ENCODE measurements around the gene TMPRSS5. TPM values are rescaled to one million over a fixed set of nuclear protein-coding genes. Genes with fewer than 3 reads are reported as not detected.

Gene TMPRSS5
- total RNA-seq, 1 experiment from 2014 or later, result 0.07 TPM

DNA sequence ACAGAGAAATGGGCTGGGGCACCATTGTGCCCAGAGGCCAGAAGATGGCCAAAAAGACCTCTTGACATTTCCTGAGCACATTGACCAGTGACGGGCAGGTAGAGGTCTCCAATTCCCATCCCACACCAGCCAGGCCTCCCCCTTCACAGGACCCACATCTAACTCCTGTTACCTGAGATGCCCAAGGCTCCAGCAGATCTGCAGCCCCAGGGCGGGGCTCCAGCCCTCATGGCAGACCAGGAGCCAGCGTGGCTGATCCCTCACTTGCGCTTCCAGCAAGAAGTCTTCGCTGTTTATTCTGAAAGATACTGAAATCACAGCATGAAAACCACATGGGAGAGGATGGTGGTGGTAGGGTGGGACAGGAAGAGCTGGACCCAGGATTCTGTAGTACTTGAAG is 9.0 kb downstream of the TMPRSS5 start:
- no peaks in the 10 kb centered on the region for H4K20me1 ChIP-seq (ENCODE audit: low read length)
- BruUV-seq (replicated peaks), result no TSS peak
- H2AFZ ChIP-seq (ENCODE audit: low read length), result no peak overlapping the region
- TF ChIP-seq EZH2 (IDR thresholded peaks at IDR 0.05; ENCODE audit: low read length, unreplicated experiment) (no peak), CTCF (conservative IDR thresholded peaks at IDR 0.05; ENCODE audit: low read depth, low read length) (no peak), EZH2phosphoT487 (IDR thresholded peaks at IDR 0.05; ENCODE audit: borderline replicate concordance, low read length) (no peak)
- H3K27ac ChIP-seq (ENCODE audit: low read length), result no peak overlapping the region
- no peaks in the 10 kb centered on the region for H3K9me2 ChIP-seq (replicated peaks; ENCODE audit: low read length)
- H3F3A ChIP-seq (ENCODE audit: low read length, unreplicated experiment), result no peaks in the 10 kb centered on the region
- no peaks in the 10 kb centered on the region for H3K79me2 ChIP-seq (ENCODE audit: low read length)
- no peaks in the 10 kb centered on the region for H3K36me3 ChIP-seq (ENCODE audit: low read depth, low read length)
- CTCF ChIA-PET, result no interaction called here
- intact Hi-C loops (cut with micrococcal nuclease), result no loop called here
- DNase-seq (no peak), ATAC-seq (no peak)
- no peaks in the 10 kb centered on the region for H3K27me3 ChIP-seq (ENCODE audit: low read length)
- H3K4me3 ChIP-seq (ENCODE audit: low read length), result no peak overlapping the region
- H3K4me1 ChIP-seq (ENCODE audit: insufficient read depth, low read length), result peaks cover 20% of the 10 kb centered on the region
- no peak overlapping the region for H3K9ac ChIP-seq (ENCODE audit: low read length)
- H3K9me3 ChIP-seq (ENCODE audit: low read length), result no peaks in the 10 kb centered on the region
- POLR2A ChIA-PET (ENCODE audit: unreplicated experiment), result no interaction called here
- peak overlapping the region; percentile 40; the same call in 1 of the 2 replicates for H3K4me2 ChIP-seq (ENCODE audit: low read length)

DNA sequence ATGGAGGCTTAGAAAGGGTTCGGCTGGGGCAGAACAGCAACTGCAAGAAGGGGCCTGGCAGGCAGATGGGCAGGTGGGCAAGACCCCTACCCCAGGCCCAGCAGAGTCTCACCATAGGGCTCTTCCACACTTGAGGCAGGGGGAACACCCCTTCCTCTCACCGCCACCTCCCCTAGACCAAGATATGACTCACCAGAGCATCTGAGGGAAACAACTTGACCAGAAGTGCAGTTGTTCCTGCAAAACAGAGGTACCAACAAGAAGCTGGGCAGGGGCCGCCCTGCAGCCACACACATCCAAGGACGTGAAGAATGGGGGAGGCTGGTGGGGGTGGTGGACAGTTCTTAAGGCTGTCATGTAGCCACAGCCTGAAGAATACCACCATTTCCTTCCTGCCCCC is 10.9 kb downstream of the TMPRSS5 start:
- Histone ChIP-seq H4K20me1 (ENCODE audit: low read length) (no peaks in the 10 kb centered on the region), H3K4me1 (ENCODE audit: insufficient read depth, low read length) (peaks cover 32% of the 10 kb centered on the region), H3K9me2 (replicated peaks; ENCODE audit: low read length) (no peaks in the 10 kb centered on the region), H2AFZ (ENCODE audit: low read length) (no peak overlapping the region), H3F3A (ENCODE audit: low read length, unreplicated experiment) (no peaks in the 10 kb centered on the region), H3K36me3 (ENCODE audit: low read depth, low read length) (no peaks in the 10 kb centered on the region), H3K79me2 (ENCODE audit: low read length) (no peaks in the 10 kb centered on the region), H3K4me3 (ENCODE audit: low read length) (no peak overlapping the region), H3K27ac (ENCODE audit: low read length) (no peak overlapping the region), H3K9me3 (ENCODE audit: low read length) (no peaks in the 10 kb centered on the region), H3K9ac (ENCODE audit: low read length) (no peak overlapping the region), H3K4me2 (ENCODE audit: low read length) (no peak overlapping the region), H3K27me3 (ENCODE audit: low read length) (no peaks in the 10 kb centered on the region)
- ChIA-PET POLR2A (ENCODE audit: unreplicated experiment) (no interaction called here), CTCF (no interaction called here)
- BruUV-seq (replicated peaks), result no TSS peak
- TF ChIP-seq EZH2 (IDR thresholded peaks at IDR 0.05; ENCODE audit: low read length, unreplicated experiment), result no peak
- no peak for TF ChIP-seq CTCF (conservative IDR thresholded peaks at IDR 0.05; ENCODE audit: low read depth, low read length)
- no peak for TF ChIP-seq EZH2phosphoT487 (IDR thresholded peaks at IDR 0.05; ENCODE audit: borderline replicate concordance, low read length)
- ATAC-seq, result no peak
- intact Hi-C loops (cut with micrococcal nuclease), result no loop called here
- no peak for DNase-seq

DNA sequence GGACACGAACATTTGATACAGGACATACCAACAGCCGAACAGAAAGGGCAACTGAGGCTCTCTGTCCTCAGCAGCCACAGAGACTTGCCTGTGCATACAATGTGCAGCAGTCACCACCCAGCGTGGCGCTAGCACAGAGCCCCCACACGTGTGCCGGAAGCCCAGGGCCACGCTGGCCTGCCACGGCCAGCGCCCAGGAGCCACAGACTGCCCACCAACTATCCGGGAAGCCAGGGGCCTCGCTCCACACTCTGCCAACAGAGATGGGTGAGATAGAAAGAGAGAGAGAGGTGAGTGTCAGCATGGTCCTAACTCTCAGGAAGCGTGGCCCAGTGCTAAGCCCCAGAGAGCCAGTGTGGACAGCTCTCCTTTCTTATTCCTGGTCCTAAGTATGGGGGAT is 11.7 kb downstream of the TMPRSS5 start:
- TF ChIP-seq EZH2phosphoT487 (IDR thresholded peaks at IDR 0.05; ENCODE audit: borderline replicate concordance, low read length), result no peak
- TF ChIP-seq EZH2 (IDR thresholded peaks at IDR 0.05; ENCODE audit: low read length, unreplicated experiment), result no peak
- TF ChIP-seq CTCF (conservative IDR thresholded peaks at IDR 0.05; ENCODE audit: low read depth, low read length), result no peak
- Histone ChIP-seq H3K9ac (ENCODE audit: low read length) (no peak overlapping the region), H2AFZ (ENCODE audit: low read length) (no peak overlapping the region), H3K4me3 (ENCODE audit: low read length) (no peak overlapping the region), H3K4me2 (ENCODE audit: low read length) (no peak overlapping the region), H3K79me2 (ENCODE audit: low read length) (no peaks in the 10 kb centered on the region), H4K20me1 (ENCODE audit: low read length) (no peaks in the 10 kb centered on the region), H3K27ac (ENCODE audit: low read length) (no peak overlapping the region), H3K36me3 (ENCODE audit: low read depth, low read length) (no peaks in the 10 kb centered on the region), H3K4me1 (ENCODE audit: insufficient read depth, low read length) (peaks cover 39% of the 10 kb centered on the region), H3K27me3 (ENCODE audit: low read length) (no peaks in the 10 kb centered on the region), H3K9me2 (replicated peaks; ENCODE audit: low read length) (no peaks in the 10 kb centered on the region), H3K9me3 (ENCODE audit: low read length) (no peaks in the 10 kb centered on the region), H3F3A (ENCODE audit: low read length, unreplicated experiment) (no peaks in the 10 kb centered on the region)
- intact Hi-C loops (cut with micrococcal nuclease), result no loop called here
- BruUV-seq (replicated peaks), result no TSS peak
- ChIA-PET CTCF (no interaction called here), POLR2A (ENCODE audit: unreplicated experiment) (no interaction called here)
- no peak for DNase-seq
- ATAC-seq, result no peak

Measured in PC-3 (cell line).